GM12865 (cell line): ENCODE results near the gene LIN9.

Experiments used
- DNase-seq: peaks from one replicate; pipeline ENCODE4 v3.0.0; 2010; ENCODE audit warnings: low read depth
- H3K4me3 ChIP-seq: 2 replicates; pipeline ENCODE4 v1.5.1; 2011; ENCODE audit warnings: mild to moderate bottlenecking, low read depth, low read length, control low read depth
- TF ChIP-seq, protein P1 (sequence below): IDR thresholded peaks from 2 replicates; pipeline ENCODE4 v1.5.1; 2011; ENCODE audit warnings: low read length, control low read depth, low read depth, inconsistent platforms; ENCODE audit not compliant: insufficient read depth; ENCODE audit errors: missing control alignments

LIN9 gene

GRCh38 chr1:226293553-226293920 is 15.4 kb downstream of the LIN9 start:
- no peak overlapping the region for H3K4me3 ChIP-seq
- no peak for DNase-seq
- TF ChIP-seq, protein P1, sequence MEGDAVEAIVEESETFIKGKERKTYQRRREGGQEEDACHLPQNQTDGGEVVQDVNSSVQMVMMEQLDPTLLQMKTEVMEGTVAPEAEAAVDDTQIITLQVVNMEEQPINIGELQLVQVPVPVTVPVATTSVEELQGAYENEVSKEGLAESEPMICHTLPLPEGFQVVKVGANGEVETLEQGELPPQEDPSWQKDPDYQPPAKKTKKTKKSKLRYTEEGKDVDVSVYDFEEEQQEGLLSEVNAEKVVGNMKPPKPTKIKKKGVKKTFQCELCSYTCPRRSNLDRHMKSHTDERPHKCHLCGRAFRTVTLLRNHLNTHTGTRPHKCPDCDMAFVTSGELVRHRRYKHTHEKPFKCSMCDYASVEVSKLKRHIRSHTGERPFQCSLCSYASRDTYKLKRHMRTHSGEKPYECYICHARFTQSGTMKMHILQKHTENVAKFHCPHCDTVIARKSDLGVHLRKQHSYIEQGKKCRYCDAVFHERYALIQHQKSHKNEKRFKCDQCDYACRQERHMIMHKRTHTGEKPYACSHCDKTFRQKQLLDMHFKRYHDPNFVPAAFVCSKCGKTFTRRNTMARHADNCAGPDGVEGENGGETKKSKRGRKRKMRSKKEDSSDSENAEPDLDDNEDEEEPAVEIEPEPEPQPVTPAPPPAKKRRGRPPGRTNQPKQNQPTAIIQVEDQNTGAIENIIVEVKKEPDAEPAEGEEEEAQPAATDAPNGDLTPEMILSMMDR, result no peak

DNA sequence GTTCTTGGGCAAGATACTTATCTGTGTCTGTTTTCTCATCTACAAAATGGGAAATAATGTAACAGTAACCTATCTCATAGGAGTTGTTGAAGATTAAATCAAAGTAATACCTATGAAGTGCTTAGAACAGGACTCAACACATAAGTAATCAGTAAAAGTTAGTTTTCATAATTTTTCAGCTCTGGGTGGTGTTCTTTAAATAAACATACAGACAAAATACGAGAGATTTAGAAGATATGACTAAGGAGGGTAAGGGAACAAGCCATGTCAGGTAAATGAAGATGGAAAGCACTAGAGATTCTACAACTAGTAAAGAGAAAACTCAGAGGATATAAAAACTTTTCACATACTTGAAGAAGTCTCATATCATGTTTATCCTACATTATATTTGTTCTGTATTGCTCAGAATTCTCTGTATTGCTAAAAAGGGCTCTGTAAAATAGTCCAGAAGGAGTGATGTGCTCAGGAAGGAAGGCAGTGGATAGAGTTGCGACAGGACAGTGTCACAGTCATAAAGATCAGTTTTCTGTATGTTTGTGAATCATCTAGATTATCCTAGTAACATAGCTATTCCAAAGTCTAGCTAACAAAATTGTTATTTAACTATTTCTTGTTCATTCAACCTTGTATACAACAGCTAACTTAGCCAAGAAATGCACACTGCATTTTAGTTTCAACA is 16.0 kb downstream of the LIN9 start:
- TF ChIP-seq, protein P1, result no peak
- no peak for DNase-seq
- no peak overlapping the region for H3K4me3 ChIP-seq

- TF ChIP-seq, protein P1, result no peak
- no peak overlapping the region for H3K4me3 ChIP-seq
- no peak for DNase-seq
Observed at GRCh38 chr1:226287587-226287986, 21.4 kb downstream of the LIN9 start.

- DNase-seq, result no peak
- TF ChIP-seq, protein P1, result no peak
- H3K4me3 ChIP-seq, result no peak overlapping the region
Observed at GRCh38 chr1:226281058-226281457, 27.9 kb downstream of the LIN9 start.

GRCh38 chr1:226279498-226279897 is 29.5 kb downstream of the LIN9 start:
- H3K4me3 ChIP-seq, result no peak overlapping the region
- no peak for DNase-seq
- TF ChIP-seq, protein P1, result no peak

GRCh38 chr1:226277897-226278296 is 31.1 kb downstream of the LIN9 start:
- no peak overlapping the region for H3K4me3 ChIP-seq
- TF ChIP-seq, protein P1, result no peak
- no peak for DNase-seq

DNA sequence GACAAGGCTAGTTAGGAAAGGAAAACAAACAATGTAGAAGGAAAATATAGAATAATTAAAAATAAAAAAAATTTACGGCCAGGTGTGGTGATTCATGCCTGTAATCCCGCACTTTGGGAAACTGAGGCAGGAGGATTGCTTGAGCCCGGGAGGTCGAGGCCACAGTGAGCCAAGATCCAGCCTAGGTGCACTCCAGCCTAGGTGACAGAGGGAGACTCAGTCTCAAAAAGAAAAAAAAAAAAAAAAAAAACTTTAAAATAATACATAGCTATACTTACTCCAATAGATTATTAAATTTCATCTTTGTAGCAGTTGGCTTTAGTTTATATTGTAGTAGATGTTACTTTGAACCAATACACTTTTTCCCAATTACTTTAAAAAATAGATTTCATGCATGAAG is 32.0 kb downstream of the LIN9 start:
- no peak overlapping the region for H3K4me3 ChIP-seq
- TF ChIP-seq, protein P1, result no peak
- no peak for DNase-seq
